K562 treated with DMSO at 1 percent for 24 hours (cell line): ENCODE data around the gene C4orf51. TPM values are rescaled to one million over a fixed set of nuclear protein-coding genes. Genes with fewer than 3 reads are reported as not detected.

ENCODE experiments used
- total RNA-seq: library from RNA; unstranded; fragments of 300-600 nt; gene quantifications from 2 replicates; pipeline ENCODE4 v1.2.3, GENCODE V29; 2022; ENCODE audit warnings: low read depth; ENCODE audit not compliant: insufficient read depth

The C4orf51 gene
- total RNA-seq: not detected in 2 replicates

GRCh38 chr4:145679991-145680455 lies at the start of gene C4orf51:
TSS of gene C4orf51 (plus strand) at chr4:145680146. CDS start at chr4:145680204, 58 bp downstream.

Other genes starting within 250 kb of the C4orf51 start
- gene SMAD1, start 198.3 kb upstream of the C4orf51 start, total RNA-seq: not detected in 2 replicates
- 0.27 and 0.82 TPM in 2 replicates for gene MMAA, start 60.8 kb upstream of the C4orf51 start, total RNA-seq